ENCODE results near the gene DOCK7.
"Not testable (repeated sequence)": the region's sequence is repeated elsewhere in the genome, so short reads cannot be mapped to it uniquely, and the experiment has no call there.

DNA sequence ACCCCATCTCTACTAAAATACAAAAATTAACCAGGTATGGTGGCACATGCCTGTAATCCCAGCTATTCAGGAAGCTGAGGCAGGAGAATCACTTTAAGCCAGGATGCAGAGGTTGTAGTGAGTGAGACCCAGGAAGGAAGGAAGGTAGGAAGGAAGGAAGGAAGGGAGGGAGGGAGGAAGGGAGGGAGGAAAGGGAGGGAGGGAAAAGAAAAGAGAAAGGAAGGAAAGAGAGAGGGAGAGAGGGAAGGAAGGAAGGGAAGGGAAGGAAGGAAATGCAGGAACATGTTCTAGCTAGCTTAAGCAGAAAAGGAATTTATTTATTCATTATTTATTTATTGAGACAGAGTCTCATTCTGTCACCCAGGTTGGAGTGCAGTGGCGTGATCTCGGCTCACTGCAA, 30.2 kb upstream of the DOCK7 start:
- TF ChIP-seq, protein P1, sequence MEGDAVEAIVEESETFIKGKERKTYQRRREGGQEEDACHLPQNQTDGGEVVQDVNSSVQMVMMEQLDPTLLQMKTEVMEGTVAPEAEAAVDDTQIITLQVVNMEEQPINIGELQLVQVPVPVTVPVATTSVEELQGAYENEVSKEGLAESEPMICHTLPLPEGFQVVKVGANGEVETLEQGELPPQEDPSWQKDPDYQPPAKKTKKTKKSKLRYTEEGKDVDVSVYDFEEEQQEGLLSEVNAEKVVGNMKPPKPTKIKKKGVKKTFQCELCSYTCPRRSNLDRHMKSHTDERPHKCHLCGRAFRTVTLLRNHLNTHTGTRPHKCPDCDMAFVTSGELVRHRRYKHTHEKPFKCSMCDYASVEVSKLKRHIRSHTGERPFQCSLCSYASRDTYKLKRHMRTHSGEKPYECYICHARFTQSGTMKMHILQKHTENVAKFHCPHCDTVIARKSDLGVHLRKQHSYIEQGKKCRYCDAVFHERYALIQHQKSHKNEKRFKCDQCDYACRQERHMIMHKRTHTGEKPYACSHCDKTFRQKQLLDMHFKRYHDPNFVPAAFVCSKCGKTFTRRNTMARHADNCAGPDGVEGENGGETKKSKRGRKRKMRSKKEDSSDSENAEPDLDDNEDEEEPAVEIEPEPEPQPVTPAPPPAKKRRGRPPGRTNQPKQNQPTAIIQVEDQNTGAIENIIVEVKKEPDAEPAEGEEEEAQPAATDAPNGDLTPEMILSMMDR (IDR thresholded peaks at IDR 0.05) = not testable (repeated sequence)
- TF ChIP-seq POLR2A (IDR thresholded peaks at IDR 0.05) = not testable (repeated sequence)

All from body of pancreas (tissue), 4 donors.